ENCODE results near the gene OR52E4.

Gene OR52E4

GRCh38 chr11:5880329-5880728 is at the start of gene OR52E4:
TSS of gene OR52E4 (plus strand) at chr11:5880629. CDS start at chr11:5884293, 3,664 bp downstream.
- no peak for DNase-seq

- no peak for DNase-seq
Measured at GRCh38 chr11:5831196-5831829, 49.1 kb upstream of the OR52E4 start.

DNA sequence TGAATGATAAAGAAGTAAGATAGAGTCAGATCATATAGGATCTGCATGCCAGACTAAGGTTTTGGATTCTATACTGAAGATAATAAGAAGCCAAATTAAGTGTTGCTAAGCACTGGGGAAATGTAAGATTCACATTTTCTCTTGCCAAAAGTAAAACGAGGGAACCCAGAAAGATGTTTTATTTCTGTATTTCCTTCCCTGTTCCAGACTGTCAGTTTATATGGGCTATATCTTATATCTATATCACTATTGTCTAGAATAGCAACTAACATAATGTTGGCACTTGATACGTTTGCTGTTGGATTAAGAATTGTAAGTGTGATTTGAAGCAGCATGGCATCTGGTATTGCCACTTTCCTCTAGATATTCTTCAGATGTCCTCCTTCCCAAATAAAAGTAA is 47.0 kb upstream of the OR52E4 start:
- no peak for DNase-seq

DNA sequence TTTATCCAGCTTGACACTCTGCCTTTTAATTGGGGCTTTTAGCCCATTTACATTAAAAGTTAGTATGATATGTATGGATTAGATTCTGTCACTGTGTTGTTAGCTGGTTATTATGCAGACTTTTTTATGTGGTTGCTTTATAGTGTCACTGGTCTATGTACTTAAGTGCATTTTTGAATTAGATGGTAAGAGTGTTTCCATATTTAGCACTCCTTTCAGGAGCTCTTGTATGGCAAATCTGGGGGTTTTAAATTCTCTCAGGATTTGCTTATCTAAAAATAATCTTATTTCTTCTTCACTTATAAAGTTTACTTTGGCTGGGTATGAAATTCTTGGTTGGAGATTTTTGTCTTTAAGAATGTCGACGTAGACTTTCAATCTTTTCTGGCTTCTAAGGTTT is 42.7 kb upstream of the OR52E4 start:
- no peak for DNase-seq

DNA sequence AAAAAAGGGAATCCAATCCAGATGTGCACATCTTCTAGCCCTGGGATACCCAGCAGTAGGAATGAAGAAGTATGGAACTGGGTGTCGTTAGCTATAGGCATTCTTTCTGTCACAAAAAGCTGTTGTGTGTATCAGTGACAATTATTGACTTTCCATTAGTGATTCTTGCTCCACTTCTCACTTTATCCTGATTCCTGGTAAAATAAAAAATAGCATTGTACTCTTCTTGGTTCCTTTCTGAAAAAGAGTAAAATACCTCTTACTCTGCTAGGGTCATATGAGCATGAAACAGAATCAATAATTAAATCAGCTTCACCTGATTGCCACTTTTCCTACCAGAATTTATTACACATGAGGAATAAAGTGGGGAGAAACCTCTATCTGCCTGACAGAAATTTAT is 38.6 kb upstream of the OR52E4 start, which contains the start of gene OR52E6:
OR52E6 (minus strand) TSS at position 101 of the 400 bp plus-strand sequence; CDS start at position 101, 0 bp downstream.
- no peak for DNase-seq

DNA sequence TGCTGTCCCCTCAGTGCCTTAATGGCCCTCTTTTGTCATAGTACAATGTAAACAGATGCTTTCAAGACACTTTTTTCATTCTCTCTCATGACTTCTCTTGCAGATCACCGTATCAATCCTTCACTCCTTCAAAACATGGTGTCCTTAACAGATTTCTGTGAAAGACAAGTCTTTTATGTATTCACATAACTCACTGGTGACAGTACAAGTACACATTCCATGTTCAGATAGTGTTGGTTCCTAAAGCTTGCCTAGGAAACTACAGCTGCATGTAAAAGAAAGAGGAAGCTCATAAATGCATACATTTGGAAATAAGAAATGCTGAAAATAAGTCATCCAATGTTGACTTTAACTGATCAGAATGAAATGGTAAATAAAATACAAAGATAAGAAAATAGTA is 33.7 kb upstream of the OR52E4 start:
- DNase-seq, result no peak

DNA sequence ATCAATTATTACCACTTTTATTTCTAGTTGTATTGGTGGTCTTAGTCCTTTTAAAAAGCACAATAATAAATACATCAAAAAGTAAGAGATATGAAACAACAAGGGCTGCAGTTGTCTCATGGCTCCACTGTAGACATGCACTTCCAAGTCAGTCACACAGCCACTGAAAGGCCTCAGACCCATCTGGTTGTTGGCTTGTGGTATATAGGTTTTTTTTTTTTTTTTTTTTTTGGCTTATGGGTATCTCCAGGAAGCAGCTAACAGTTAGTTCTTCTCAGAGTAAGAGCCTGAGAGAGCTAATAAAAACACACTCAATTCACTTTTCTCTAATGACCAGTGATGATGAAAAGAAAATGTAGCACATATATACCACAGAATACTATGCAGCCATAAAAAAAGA is 32.7 kb upstream of the OR52E4 start:
- no peak for DNase-seq

GRCh38 chr11:5851002-5851401 is 29.4 kb upstream of the OR52E4 start:
- DNase-seq, result no peak

DNA sequence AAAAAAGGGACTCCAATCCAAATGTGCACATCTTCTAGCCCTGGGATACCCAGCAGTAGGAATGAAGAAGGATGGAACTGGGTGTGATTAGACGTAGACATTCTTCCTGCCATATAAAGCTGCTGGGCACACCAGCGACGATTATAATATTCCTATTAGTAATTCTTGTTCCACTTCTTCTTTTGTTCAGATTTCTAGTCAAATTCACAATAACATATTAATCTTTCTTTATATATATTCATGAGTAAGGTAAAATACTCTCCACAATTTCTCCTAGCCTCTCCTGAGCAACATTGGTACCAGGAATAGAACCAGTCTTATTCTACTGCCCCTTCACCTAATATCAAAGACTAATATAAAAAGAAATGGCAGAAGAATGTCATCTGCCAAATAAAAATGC is 22.8 kb upstream of the OR52E4 start, which contains the start of gene OR52E8:
OR52E8 (minus strand) TSS at position 101 of the 400 bp plus-strand sequence; CDS start at position 101, 0 bp downstream.
- no peak for DNase-seq

- DNase-seq, result no peak
Measured at GRCh38 chr11:5865826-5866225, 14.6 kb upstream of the OR52E4 start.

GRCh38 chr11:5878564-5878963 is 1.9 kb upstream of the OR52E4 start:
- no peak for DNase-seq

- DNase-seq, result no peak
Measured at GRCh38 chr11:5881756-5882155, 1.3 kb downstream of the OR52E4 start.

- no peak for DNase-seq
Measured at GRCh38 chr11:5887172-5887571, 6.7 kb downstream of the OR52E4 start.

DNA sequence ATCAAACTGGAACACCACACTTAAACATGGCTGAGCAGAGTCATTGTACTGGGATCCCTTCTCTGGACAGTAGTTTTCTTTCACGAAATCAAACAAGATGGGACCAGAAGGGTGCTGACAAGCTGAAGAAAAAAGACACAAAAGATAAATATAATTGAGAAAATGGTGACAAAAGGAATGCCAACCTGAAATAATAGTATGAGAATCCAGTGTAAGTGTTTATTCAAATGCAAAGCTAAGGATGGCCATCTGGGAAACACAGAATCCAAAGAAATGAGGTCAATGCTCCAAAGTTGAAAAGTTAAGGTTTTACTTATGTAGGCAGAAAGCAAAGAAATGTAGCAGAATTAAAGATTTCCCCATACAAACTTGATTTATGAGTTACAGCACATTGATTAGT is 7.2 kb downstream of the OR52E4 start:
- no peak for DNase-seq

DNA sequence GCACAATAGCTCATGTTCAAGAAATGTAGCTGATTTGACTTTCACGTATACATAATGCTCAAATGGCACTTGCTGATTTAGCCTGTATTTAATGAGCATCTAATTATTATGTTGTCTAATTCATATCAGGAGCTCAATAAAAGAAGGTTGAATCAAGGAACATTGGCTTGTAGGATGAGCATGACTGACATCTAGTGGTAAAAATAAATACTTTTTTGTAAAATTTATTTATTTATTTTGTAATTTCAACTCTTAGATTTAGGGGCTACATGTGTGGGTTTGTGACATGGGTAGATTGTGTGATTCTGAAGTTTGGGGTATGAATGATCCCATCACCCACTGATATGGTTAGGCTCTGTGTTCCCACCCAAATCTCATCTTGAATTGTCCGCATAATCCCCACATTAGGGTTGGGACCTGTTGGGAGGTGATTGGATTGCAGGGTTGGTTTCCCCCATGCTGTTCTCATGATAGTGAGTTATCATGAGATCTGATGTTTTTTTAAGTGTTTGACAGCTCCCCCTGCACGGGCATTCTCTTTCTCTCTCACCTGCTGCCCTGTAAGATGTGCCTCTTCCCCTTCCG is 10.9 kb downstream of the OR52E4 start:
- DNase-seq, result no peak

GRCh38 chr11:5892908-5893307 is 12.5 kb downstream of the OR52E4 start, which contains the start of gene OR52E5:
TSS of gene OR52E5 (plus strand) at chr11:5893208. CDS start at chr11:5900777, 7,569 bp downstream.
- DNase-seq, result no peak

DNA sequence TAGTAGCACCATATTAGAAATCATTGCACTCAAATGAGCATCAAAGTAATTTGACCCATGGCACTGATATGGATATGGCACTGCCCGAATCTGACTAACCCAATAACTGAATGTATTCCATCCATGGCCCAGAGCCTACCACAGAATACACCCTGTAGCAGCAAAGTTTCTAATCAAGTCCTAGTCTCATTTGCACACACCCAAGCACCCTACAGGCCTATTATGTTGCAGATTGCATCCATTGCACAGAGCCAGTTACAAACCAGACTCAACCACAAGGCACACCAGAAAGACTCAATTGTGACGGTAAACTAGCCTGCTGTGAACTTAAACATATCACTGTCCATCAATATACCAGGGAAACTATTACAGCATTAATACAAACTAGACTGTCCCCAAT is 19.1 kb downstream of the OR52E4 start:
- DNase-seq, result no peak

DNA sequence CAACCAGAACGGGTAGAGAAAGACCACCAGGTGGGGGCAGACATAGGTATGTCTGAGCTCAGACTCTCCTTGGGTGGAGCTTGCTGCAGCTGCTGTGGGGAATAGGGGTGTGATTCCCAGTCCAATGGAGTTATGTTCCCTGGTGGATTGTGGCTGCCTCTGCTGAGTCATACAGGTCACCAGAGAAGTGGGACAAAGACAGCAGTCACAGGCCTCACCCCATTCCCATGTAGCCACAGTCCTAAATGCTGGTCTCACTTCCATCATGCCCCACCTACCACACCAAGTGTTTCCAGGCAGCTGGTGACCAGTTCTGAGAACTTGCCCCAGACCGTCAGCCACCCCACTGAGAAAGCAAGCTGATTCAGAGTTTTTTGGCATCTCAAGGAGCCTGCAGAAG is 30.1 kb downstream of the OR52E4 start:
- no peak for DNase-seq

DNA sequence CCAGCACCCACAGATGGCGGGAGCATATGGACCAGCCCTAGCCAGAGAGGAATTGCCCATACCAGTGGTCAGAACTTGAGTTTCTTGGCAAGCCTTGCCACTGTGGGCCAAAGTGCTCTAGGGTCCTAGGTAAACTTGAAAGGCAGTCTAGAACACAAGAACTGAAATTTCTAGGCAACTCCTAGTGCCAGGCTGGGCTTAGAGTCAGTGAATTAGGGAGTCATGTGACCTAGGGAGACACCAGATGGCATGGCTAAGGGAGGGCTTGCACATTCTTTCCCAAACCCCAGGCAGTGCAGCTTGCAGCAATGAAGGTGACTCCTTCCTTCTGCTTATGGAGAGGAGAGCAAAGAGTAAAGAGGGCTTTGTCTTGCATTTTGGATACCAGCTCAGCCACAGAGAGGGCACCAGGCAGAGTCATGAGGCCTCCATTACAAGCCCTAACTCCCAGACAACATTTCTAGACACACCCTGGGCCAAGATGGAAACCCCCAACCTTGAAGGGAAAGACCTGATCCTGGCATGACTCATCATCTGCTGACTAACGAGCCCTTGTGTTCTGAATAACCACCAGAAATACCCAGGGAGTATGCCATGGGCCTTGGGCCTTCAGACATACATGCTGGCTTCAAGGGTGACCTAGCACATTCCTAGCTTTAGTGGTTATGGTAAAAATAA is 42.5 kb downstream of the OR52E4 start:
- no peak for DNase-seq

GRCh38 chr11:5923427-5923776 is 43.0 kb downstream of the OR52E4 start:
- no peak for DNase-seq

- no peak for DNase-seq
Measured at GRCh38 chr11:5923794-5924193, 43.4 kb downstream of the OR52E4 start.

DNA sequence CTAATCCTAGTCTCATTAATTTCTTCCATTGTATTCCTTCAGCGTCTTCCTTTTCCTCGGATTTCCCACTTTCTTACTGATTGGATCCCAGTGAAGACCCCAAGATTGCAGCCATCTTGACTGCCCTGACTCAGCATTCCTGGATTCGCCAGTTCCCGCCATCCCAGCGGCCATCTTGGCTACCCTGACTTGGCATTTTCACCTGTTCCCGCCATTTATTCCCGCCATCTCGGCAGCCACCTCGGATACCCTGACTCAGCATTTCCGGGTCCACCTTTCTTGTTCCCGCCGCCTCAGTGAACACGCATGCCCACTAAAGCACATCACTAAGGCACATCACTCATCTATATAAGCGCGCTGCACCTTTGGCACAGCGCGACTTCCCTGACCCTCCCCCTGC is 47.8 kb downstream of the OR52E4 start:
- no peak for DNase-seq

DNA sequence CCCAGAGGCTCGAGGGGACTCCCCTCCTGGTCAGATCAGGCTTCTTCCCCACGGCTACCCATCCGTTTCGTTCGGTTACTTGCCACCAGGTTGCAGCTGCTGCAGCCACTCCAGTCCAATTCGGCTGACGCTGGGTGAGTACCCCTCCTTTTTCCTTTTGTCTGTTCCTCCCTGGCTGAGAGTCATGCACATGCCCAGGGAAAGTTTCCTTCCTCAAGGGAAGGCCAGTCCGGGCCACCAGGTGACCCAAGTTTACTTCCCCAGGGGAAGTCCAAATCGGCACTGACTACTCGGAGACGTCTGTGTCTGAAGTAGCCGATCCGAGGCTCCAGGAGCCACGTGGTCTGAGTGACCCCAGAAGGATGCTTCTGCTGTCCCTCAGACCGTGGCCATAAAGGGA is 48.4 kb downstream of the OR52E4 start:
- DNase-seq, result no peak

Measured in cortex of kidney (tissue), 1 donor.